Sigmoid colon (tissue), 7 donors: ENCODE results near the gene INTS11. TPM values are rescaled to one million over a fixed set of nuclear protein-coding genes. Genes with fewer than 3 reads are reported as not detected.

Experiments
- DNase-seq: peaks from one replicate; pipeline ENCODE4 v3.0.0-alpha.2; 2019
- H3K27ac ChIP-seq, 4 donors: fragments of 200-600 bp; sonication (generic); one replicate each; pipeline ENCODE4 v1.5.1; 2016 to 2019; ENCODE audit warnings: mild to moderate bottlenecking in 1 of 4
- H3K27me3 ChIP-seq, 3 donors: fragments of 200-600 bp; sonication (generic); one replicate each; pipeline ENCODE4 v1.5.1; 2019; ENCODE audit warnings: mild to moderate bottlenecking in 1 of 3
- H3K36me3 ChIP-seq, 4 donors: fragments of 200-600 bp; sonication (generic); one replicate each; pipeline ENCODE4 v1.5.1; 2016 to 2019
- H3K4me1 ChIP-seq, 4 donors: fragments of 200-600 bp; sonication (generic); one replicate each; pipeline ENCODE4 v1.5.1; 2017 to 2019
- H3K4me3 ChIP-seq, 4 donors: fragments of 200-600 bp; sonication (generic); one replicate each; pipeline ENCODE4 v1.5.1; 2017 to 2019; ENCODE audit warnings: mild to moderate bottlenecking in 2 of 4, moderate library complexity in 1 of 4
- H3K9me3 ChIP-seq, 4 donors: fragments of 200-600 bp in 3 of 4; sonication (generic) in 3 of 4; one replicate each; pipeline versions ENCODE4 v1.5.1 to v1.6.1; 2013 to 2019
- EP300 ChIP-seq, 4 donors: sonication (generic); formaldehyde crosslinking; IDR thresholded peaks; one replicate each; pipeline ENCODE4 v1.6.1; 2017; ENCODE audit warnings: antibody characterized with exemption in 4 of 4
- POLR2A ChIP-seq, 2 donors: fragments of 450-650 bp; IDR thresholded peaks; one replicate each; pipeline ENCODE4 v1.6.1; 2016; ENCODE audit warnings: antibody characterized with exemption in 2 of 2, mild to moderate bottlenecking in 2 of 2, moderate library complexity in 2 of 2
- POLR2AphosphoS5 ChIP-seq, 4 donors: sonication (generic); formaldehyde crosslinking; IDR thresholded peaks; one replicate each; pipeline ENCODE4 v1.6.1; 2017; ENCODE audit warnings: antibody characterized with exemption in 4 of 4
- WGBS, 2 donors: extraction: QIAGEN DNeasy Blood & Tissue Kit; methylation state at CpG; one replicate each; pipeline ENCODE4 v1.1.7; 2013; 5-methylcytosine and 5-hydroxymethylcytosine counted together
- intact Hi-C: fragments of 100-400 bp; cut with DNase I; formaldehyde crosslinking; loops from one replicate; pipeline ENCODE4 v1.15.1; 2023
- polyA plus RNA-seq, 3 donors: library from polyadenylated mRNA; stranded (reverse); fragments of 200-250 nt; gene quantifications; one replicate each; pipeline ENCODE4 v1.2.3, GENCODE V29; 2013
- total RNA-seq, 4 donors: library from RNA; depleted of rRNA; stranded (reverse); fragments of >200 nt; gene quantifications; one replicate each; pipeline ENCODE4 v1.1.0, GENCODE V29; 2016
- TF ChIP-seq, protein P1 (sequence below), 4 experiments: fragments of 450-650 bp in 3 of 4; fragments of 200-600 bp in 1 of 4; IDR thresholded peaks; one replicate each; pipeline ENCODE4 v1.5.1; 2016 to 2019; ENCODE audit warnings: antibody characterized with exemption in 4 of 4, mild to moderate bottlenecking in 3 of 4, moderate library complexity in 2 of 4
- donor health status: healthy with polysubstance abuse.
- donor health status: Bipolar disorder and iron deficiency.
- donor health status: healthy.

The INTS11 gene
- total and polyA plus RNA-seq, 7 donors: 58.3 to 135 (median 87.1) TPM

DNA sequence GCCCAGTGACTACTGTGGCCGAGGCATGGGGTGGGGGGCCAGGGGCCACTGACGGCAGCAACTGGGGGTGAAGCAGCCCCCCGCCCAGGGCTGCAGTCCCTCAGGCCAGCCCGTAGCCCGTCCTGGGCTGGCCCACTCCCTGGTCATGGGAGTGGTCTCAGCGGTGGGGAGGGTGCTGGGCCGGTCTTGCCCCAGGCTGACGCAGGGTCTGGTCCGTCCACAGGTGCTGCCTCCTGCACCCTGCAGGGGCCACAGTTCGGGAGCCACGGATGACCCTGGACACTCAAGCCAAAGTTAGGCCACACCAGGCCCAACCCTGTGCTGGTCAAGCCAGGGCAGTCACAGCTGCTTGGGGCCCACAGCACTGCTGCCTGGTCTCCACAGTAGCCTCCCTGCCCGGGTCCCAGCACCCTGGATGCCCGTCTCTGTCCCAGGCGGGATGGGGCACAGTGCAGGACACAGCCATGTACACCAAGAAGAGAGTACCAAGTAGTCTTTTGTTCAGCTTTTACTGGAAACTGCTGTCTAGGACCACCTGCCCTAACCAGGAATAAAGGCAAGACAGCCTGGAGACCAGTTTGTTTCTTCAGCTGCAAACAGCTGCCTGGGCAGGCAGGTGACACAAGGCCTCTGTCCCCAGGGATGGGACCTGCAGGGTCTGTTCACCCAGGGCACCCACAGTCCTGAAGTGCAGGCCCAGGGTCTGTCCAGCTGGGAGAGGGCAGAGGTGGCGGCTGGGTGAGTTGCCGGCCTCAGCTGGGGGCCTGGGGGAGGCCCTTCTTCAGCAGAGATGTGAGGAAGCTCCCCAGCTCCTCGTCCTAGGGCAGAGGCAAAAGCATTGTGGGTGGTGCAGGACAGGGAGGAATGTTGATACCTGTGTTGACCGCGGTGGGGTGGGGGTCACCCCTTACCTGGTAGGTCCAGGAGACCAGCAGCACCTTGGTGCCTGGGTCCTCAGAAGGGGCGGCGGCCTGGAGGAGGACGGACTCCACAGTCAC is 13.1 kb downstream of the INTS11 start:
- WGBS, 2 donors: 91 to 92% methylated on average over 22 of the region's 22 CpGs
- intact Hi-C loops: no loop called here
- H3K9me3 ChIP-seq: no peaks in the 10 kb centered on the region
- H3K27ac ChIP-seq: peak overlapping the region in 1 of 4 donors; percentile 98
- H3K27me3 ChIP-seq: no peaks in the 10 kb centered on the region
- H3K4me3 ChIP-seq: no peak overlapping the region
- H3K4me1 ChIP-seq: peaks cover 0 to 40% (median 37%) of the 10 kb centered on the region in 4 donors
- TF ChIP-seq EP300 (IDR thresholded peaks at IDR 0.05) (no peak), POLR2A (IDR thresholded peaks at IDR 0.05) (no peak), POLR2AphosphoS5 (IDR thresholded peaks at IDR 0.05) (no peak)
- TF ChIP-seq, protein P1, sequence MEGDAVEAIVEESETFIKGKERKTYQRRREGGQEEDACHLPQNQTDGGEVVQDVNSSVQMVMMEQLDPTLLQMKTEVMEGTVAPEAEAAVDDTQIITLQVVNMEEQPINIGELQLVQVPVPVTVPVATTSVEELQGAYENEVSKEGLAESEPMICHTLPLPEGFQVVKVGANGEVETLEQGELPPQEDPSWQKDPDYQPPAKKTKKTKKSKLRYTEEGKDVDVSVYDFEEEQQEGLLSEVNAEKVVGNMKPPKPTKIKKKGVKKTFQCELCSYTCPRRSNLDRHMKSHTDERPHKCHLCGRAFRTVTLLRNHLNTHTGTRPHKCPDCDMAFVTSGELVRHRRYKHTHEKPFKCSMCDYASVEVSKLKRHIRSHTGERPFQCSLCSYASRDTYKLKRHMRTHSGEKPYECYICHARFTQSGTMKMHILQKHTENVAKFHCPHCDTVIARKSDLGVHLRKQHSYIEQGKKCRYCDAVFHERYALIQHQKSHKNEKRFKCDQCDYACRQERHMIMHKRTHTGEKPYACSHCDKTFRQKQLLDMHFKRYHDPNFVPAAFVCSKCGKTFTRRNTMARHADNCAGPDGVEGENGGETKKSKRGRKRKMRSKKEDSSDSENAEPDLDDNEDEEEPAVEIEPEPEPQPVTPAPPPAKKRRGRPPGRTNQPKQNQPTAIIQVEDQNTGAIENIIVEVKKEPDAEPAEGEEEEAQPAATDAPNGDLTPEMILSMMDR (IDR thresholded peaks at IDR 0.05): no peak
- no peak for DNase-seq
- peaks cover 24 to 55% (median 38%) of the 10 kb centered on the region in 4 donors for H3K36me3 ChIP-seq

DNA sequence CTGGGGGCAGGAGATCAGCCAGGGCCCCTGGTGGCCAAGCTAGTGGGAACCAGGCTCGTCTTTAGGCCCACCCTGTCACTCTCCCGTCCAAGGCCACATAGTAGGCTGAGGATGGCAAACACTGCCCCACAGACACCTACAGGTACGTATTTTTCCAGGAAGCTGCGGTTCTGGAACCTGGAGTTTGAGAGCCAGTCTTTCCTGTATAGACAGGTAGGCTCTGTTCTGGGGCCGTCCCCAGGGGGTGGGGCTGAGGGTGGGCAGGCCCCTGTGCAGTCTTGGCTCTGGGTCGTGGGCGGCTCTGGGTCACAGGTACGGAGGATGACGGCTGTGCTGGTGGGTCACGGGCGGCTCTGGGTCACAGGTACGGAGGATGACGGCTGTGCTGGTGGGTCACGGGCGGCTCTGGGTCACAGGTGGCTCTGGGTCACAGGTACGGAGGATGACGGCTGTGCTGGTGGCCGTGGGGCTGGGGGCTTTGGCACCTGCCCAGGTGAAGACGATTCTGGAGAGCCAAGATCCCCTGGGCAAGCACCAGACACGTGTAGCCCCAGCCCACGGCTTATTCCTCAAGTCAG is 13.9 kb downstream of the INTS11 start:
- H3K36me3 ChIP-seq: peaks cover 24 to 55% (median 38%) of the 10 kb centered on the region in 4 donors
- intact Hi-C loops: no loop called here
- H3K27ac ChIP-seq: peak overlapping the region; percentile 92 to 98 (median 96)
- no peaks in the 10 kb centered on the region for H3K9me3 ChIP-seq
- no peak for DNase-seq
- TF ChIP-seq POLR2AphosphoS5 (IDR thresholded peaks at IDR 0.05) (no peak), EP300 (IDR thresholded peaks at IDR 0.05) (no peak), POLR2A (IDR thresholded peaks at IDR 0.05) (no peak)
- TF ChIP-seq, protein P1 (IDR thresholded peaks at IDR 0.05): no peak
- 86 to 90% methylated on average over 21 of the region's 21 CpGs for WGBS, 2 donors
- no peaks in the 10 kb centered on the region for H3K27me3 ChIP-seq
- no peak overlapping the region for H3K4me3 ChIP-seq
- peaks cover 0 to 41% (median 38%) of the 10 kb centered on the region in 4 donors for H3K4me1 ChIP-seq

DNA sequence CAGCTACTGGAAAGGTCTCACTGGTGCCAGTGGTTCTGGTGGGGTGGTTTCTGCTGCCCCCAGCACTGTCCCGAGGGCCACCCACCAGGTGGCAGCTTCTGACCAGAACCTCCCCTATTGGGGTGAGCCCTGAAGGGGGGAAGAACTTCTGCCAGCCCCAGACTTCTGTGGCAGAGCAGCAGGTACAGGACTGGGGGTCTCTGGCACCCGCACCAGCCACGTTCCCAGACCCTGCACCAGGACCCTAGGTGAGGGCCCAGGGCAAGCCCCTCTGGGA is 14.4 kb downstream of the INTS11 start:
- 73 to 84% methylated on average over 3 of the region's 3 CpGs for WGBS, 2 donors
- DNase-seq: no peak
- peak overlapping the region; percentile 92 to 98 (median 96) for H3K27ac ChIP-seq
- intact Hi-C loops: no loop called here
- peaks cover 24 to 53% (median 36%) of the 10 kb centered on the region in 4 donors for H3K36me3 ChIP-seq
- no peak overlapping the region for H3K4me3 ChIP-seq
- no peaks in the 10 kb centered on the region for H3K9me3 ChIP-seq
- H3K27me3 ChIP-seq: no peaks in the 10 kb centered on the region
- no peak for TF ChIP-seq POLR2AphosphoS5 (IDR thresholded peaks at IDR 0.05)
- no peak for TF ChIP-seq POLR2A (IDR thresholded peaks at IDR 0.05)
- TF ChIP-seq EP300 (IDR thresholded peaks at IDR 0.05): no peak
- TF ChIP-seq, protein P1 (IDR thresholded peaks at IDR 0.05): no peak
- peaks cover 0 to 42% (median 39%) of the 10 kb centered on the region in 4 donors for H3K4me1 ChIP-seq

DNA sequence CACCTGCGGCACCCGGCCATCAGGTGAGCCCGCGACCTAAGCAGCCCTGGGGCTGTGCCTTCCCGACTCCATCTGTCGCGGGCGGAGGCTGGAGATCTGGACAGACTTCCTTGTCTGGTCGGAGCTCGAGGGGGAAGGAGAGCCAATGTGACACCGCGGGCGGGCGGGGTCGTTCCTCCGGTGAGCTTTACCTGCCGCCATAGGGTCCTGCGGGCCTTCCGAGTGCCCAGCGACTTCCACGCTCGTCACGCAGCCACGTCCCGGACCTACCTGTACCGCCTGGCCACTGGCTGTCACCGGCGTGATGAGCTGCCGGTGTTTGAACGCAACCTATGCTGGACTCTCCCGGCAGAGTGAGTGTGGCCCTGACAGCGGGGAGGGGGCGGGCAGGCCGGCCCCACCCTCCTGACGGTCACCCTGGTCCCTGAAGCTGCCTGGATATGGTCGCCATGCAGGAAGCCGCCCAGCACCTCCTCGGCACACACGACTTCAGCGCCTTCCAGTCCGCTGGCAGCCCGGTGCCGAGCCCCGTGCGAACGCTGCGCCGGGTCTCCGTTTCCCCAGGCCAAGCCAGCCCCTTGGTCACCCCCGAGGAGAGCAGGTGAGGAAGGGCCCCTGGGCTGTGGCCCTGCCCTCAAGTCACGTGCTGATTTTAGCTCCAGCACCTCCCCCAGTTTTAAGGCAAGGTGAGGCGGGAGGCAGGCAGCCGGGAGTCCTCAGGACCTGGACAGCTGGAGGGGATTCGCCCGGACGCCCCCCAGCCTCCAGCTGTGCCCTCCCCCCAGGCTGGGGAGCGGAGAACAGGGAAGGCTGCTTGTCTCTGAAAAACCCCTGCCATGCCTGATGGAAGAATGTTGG is 15.0 kb downstream of the INTS11 start:
- intact Hi-C loops: loop anchor here (2.0 to 5.0 kb wide), 3 partner anchors 39 to 192 kb away; partner anchors contain the start of genes AURKAIP1, C1orf159 and DVL1
- TF ChIP-seq POLR2AphosphoS5 (IDR thresholded peaks at IDR 0.05): peak in 1 of 4 donors; percentile 18
- TF ChIP-seq POLR2A (IDR thresholded peaks at IDR 0.05): no peak
- Histone ChIP-seq H3K9me3 (no peaks in the 10 kb centered on the region), H3K4me1 (peaks cover 0 to 47% (median 45%) of the 10 kb centered on the region in 4 donors), H3K27ac (peak overlapping the region; percentile 92 to 98 (median 96)), H3K27me3 (no peaks in the 10 kb centered on the region), H3K4me3 (peak overlapping the region; percentile 74 to 98 (median 84)), H3K36me3 (peaks cover 19 to 48% (median 31%) of the 10 kb centered on the region in 4 donors)
- 13 to 42% methylated on average over 57 of the region's 57 CpGs for WGBS, 2 donors
- DNase-seq: peak; percentile 82
